GM10847 (cell line): ENCODE measurements around the gene CHAD.

Experiments
- POLR2A ChIP-seq: IDR thresholded peaks from 2 replicates; pipeline ENCODE4 v1.6.1; 2011; ENCODE audit not compliant: insufficient read length; ENCODE audit errors: extremely low read depth

CHAD gene

GRCh38 chr17:50453901-50454300 lies 14.8 kb downstream of the CHAD start:
- TF ChIP-seq POLR2A, result no peak

- no peak for TF ChIP-seq POLR2A
Measured at GRCh38 chr17:50452630-50453300, 15.9 kb downstream of the CHAD start.

- TF ChIP-seq POLR2A, result no peak
Measured at GRCh38 chr17:50451943-50452629, 16.6 kb downstream of the CHAD start.

GRCh38 chr17:50448643-50449042 lies 20.0 kb downstream of the CHAD start:
- TF ChIP-seq POLR2A, result no peak

GRCh38 chr17:50447870-50448595 lies 20.6 kb downstream of the CHAD start:
- TF ChIP-seq POLR2A, result no peak

GRCh38 chr17:50445730-50446325 lies 22.9 kb downstream of the CHAD start:
- TF ChIP-seq POLR2A, result no peak

GRCh38 chr17:50444841-50445715 lies 23.6 kb downstream of the CHAD start:
- TF ChIP-seq POLR2A, result no peak

- no peak for TF ChIP-seq POLR2A
Measured at GRCh38 chr17:50443505-50443974, 25.1 kb downstream of the CHAD start.

- no peak for TF ChIP-seq POLR2A
Measured at GRCh38 chr17:50440838-50441829, 27.5 kb downstream of the CHAD start.

- TF ChIP-seq POLR2A, result no peak
Measured at GRCh38 chr17:50440172-50440837, 28.4 kb downstream of the CHAD start.

GRCh38 chr17:50439008-50439407 lies 29.7 kb downstream of the CHAD start:
- TF ChIP-seq POLR2A, result no peak

- no peak for TF ChIP-seq POLR2A
Measured at GRCh38 chr17:50437409-50437808, 31.3 kb downstream of the CHAD start.

- no peak for TF ChIP-seq POLR2A
Measured at GRCh38 chr17:50432125-50432762, 36.4 kb downstream of the CHAD start.
